GM21528 (cell line): ENCODE results near the gene LMAN1.

Experiments used
- ATAC-seq: cut with Tn5 transposase; IDR thresholded peaks from one replicate; pipeline ENCODE4 v1.9.1; 2021; ENCODE audit warnings: mild to moderate bottlenecking, moderate library complexity; ENCODE audit not compliant: unreplicated experiment, low FRiP score

LMAN1 gene

GRCh38 chr18:59308248-59308937 is 50.7 kb downstream of the LMAN1 start:
- ATAC-seq, result peak; percentile 89

- no peak for ATAC-seq
Measured at GRCh38 chr18:59306640-59307039, 52.4 kb downstream of the LMAN1 start.

- no peak for ATAC-seq
Measured at GRCh38 chr18:59305295-59305694, 53.8 kb downstream of the LMAN1 start.

- no peak for ATAC-seq
Measured at GRCh38 chr18:59303656-59304195, 55.3 kb downstream of the LMAN1 start.

DNA sequence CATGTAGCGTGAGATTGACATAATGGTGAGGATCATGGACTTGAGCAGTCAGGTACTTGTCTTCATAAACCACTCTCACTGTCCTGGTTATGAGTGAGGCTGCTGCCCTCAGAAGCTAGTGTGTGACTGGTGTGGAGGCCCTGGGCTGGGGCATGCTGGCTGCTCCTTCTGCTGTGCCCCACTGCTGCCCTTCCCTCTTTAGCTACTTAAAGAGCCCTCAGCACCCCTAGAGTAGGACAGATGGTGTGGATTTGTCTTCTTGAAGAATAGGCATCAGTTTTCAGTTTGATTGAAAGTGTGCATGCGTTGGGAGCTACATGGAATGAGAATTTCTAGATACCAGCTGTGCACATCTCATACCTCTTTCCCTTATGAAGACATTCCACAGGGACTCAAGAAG is 56.1 kb downstream of the LMAN1 start:
- no peak for ATAC-seq

DNA sequence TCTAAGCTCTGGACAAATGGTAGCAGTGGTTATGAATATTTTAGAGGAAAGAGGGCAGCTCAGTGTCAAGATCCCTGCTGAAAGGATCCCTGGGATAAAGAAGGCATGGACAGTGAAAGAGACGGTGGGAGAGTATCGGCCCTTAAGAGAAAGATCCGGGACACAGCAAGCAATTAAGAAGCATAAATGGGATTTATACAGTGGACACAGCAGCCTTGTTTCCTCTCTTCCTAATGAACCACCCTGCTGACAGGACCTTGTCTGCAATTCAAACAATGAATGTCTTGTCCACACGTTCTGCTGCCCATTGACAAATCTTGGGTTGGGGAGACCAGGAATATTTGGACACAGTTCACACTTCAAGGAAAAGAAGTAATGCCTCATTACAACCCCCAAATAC is 57.1 kb downstream of the LMAN1 start:
- no peak for ATAC-seq

GRCh38 chr18:59300676-59301285 is 58.3 kb downstream of the LMAN1 start:
- no peak for ATAC-seq

DNA sequence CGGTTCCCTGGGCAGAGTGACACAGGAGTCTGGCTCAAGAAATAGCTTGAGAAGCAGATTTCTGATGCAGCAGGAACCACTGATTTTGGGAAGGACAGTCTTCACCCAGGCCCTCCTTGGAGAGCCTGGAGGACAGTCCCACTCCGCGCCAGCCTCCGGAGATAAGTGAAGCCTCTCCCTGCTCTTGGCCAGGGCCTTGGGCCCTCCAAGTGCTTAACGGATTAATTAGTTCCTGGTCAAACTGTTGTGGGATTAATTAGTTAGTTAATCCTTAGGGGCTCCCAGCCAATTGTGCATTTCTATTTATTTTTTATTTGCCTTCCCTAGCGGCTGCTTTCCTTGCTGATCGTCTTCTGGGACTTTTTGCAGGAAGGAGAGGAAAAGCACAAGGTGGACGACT is 60.2 kb downstream of the LMAN1 start:
- no peak for ATAC-seq

DNA sequence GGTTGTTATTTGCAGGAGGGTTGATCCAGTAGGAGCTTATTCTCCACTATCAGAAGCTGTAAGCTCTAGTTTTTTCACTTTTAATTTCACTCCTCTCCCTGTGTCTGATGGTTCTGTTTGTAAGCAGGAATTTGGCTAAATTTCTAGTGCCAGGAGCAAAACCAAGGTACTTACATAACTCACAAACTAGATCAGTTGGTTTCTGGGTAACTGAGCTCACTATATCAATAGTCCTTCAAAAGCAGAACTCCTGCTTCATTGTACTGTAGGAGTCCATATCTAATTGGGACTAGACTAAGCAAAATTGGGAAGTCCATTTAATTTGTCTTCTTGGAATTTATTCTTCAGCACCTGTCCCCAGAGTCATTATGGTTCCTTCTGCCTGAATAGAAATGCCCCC is 65.7 kb downstream of the LMAN1 start:
- no peak for ATAC-seq

DNA sequence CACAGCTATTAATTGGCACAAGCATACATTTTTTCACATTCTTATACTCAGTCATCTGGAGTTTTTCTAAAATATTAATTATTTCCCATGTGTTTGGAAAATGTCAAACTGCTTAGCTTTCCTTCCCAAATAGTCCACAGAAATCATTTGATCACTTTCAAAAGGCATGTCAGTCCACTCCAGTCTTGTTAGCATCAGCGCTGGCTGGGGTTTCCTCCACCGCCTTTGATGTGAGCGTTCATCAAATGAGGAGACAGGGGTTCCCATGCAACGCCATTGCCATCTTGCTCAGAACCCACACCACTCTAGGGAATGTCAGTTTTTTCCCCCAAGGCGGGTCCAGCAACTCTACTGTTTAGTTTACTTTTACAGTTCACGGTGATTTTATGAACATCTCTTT is 72.7 kb downstream of the LMAN1 start:
- ATAC-seq, result no peak

DNA sequence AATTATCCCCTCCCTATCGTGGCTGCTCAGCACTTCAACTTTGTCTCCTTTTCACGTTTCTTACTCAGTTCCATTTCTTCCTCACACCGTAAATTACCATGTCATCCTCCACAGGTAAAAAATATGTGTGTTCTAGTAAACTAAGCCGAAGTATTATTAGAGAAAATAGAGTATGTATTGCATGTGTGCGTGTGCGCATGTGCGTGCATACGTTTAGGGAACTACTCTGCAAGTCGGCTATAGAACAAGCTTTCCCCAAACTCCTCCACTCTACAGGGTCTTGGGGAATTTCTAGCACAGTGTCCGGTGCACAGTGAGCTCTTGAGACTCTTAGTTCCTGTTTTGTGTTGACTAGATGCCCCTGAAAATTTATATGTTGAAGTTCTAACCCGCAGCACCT is 76.7 kb downstream of the LMAN1 start:
- ATAC-seq, result no peak

DNA sequence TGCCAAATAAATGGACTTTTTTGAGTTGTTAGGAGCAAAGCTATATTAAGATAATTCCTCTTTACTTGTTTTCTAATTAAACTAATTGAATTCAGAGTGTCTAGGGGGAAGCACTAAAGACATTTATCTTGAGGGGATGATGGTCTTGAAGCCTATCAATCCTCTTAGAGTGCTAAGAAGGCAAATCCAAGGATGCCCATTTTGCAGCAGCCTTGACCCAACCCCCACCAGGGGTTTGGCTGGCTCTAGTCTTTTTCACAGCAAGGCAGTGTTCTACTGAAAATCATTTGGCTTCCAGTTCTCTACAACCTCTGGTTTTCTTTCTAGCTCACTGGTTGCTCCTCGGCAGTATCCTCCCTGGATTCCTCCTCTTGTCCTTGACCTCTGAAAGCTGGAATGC is 79.3 kb downstream of the LMAN1 start:
- ATAC-seq, result no peak

- no peak for ATAC-seq
Measured at GRCh38 chr18:59279193-59279592, 79.9 kb downstream of the LMAN1 start.

DNA sequence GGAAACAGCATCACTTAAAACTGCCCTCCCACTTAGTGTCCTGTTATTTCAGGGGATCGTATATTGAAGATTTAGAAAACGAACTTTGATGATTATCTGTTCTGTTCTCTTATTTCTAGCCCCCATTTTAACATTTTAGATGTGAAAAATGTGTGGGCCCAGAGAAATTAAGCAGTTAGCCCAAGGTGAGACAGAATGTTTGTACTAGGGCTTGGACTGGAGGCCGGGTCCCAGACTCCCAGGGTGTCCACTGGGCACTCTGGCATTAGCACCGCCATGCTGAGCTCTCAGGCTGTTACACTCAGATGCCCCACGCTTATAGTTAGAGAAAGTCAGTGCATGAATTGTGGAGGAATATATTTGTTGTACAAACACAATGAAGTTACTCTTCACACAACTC is 80.3 kb downstream of the LMAN1 start:
- ATAC-seq, result no peak
